Measurements from ENCODE around the gene NXNL1.
"Not testable (repeated sequence)": the region's sequence is repeated elsewhere in the genome, so short reads cannot be mapped to it uniquely, and the experiment has no call there.

NXNL1 gene

DNA sequence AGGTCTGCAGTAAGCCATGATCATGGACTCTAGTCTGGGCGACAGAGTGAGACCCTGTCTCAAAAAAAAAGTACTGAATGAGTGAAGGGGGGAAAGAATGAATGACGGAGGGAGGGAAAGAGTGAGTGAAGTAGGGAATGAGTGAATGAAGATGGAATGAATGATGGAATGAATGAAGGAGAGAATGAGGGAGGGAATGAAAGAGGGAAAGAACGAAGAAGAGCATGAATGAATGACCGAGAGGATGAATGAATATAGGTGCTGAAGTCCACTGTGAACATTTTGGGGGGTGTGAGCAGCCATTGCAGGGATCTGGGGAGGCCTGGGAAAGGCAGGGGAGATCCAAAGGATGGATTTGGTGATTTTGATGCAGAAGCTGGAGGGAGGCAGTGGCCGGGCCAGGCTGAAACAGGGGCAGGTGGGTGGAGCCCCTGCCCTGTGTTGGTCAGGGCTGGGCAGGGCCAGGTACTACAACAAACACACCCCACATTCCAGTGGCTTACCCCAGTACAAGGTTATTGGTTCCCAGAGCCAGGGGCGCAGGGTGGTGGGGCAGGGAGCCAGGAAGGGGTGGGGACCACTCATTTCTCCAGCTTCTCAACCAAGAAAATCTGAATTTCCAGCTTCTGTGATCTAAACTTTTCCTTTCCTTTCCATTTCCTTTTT lies 23.9 kb upstream of the NXNL1 start:
- DNase-seq (ENCODE audit: low read depth, low spot score), result no peak
- no peaks in the 10 kb centered on the region for H3K27me3 ChIP-seq (ENCODE audit: control insufficient read depth, insufficient read depth, low read length)
- no peaks in the 10 kb centered on the region for H3K9me3 ChIP-seq (ENCODE audit: control insufficient read depth, insufficient read depth, low read length)
- WGBS (ENCODE audit: insufficient coverage, insufficient read length), result 100% methylated on average over 3 of the region's 6 CpGs
- peaks cover 6% of the 10 kb centered on the region for H3K4me1 ChIP-seq (ENCODE audit: control insufficient read depth, insufficient read depth, low read length)
- H3K36me3 ChIP-seq (ENCODE audit: control insufficient read depth, insufficient read depth, low read length), result no peaks in the 10 kb centered on the region
- no peak overlapping the region for H3K4me3 ChIP-seq (ENCODE audit: low read length)
- H3K27ac ChIP-seq (ENCODE audit: low read length), result no peak overlapping the region

DNA sequence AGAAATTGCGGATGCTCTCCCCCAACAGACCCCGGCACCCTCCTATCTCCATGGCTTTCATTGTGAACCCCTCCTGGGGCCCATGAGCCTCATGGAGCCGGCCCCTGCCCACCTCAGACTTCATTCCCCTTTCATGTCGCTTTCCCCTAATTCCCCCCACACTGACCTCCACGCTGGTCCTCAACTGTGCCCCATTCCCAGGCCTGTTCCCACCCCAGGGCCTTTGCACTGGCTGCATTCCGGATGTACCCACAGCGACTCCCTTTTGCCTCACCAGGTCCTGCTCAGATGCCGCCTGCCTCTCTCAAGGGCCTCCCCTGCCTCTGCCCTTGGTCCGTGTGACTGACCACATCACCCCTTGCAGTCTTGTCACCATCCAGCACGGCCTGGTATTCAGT lies 22.9 kb upstream of the NXNL1 start:
- no peak overlapping the region for H3K27ac ChIP-seq (ENCODE audit: low read length)
- no CpG with 5 or more reads among the region's 10 CpGs for WGBS (ENCODE audit: insufficient coverage, insufficient read length)
- no peak for DNase-seq (ENCODE audit: low read depth, low spot score)
- H3K4me1 ChIP-seq (ENCODE audit: control insufficient read depth, insufficient read depth, low read length), result peaks cover 6% of the 10 kb centered on the region
- no peak overlapping the region for H3K4me3 ChIP-seq (ENCODE audit: low read length)
- no peaks in the 10 kb centered on the region for H3K9me3 ChIP-seq (ENCODE audit: control insufficient read depth, insufficient read depth, low read length)
- H3K27me3 ChIP-seq (ENCODE audit: control insufficient read depth, insufficient read depth, low read length), result no peaks in the 10 kb centered on the region
- H3K36me3 ChIP-seq (ENCODE audit: control insufficient read depth, insufficient read depth, low read length), result no peaks in the 10 kb centered on the region

DNA sequence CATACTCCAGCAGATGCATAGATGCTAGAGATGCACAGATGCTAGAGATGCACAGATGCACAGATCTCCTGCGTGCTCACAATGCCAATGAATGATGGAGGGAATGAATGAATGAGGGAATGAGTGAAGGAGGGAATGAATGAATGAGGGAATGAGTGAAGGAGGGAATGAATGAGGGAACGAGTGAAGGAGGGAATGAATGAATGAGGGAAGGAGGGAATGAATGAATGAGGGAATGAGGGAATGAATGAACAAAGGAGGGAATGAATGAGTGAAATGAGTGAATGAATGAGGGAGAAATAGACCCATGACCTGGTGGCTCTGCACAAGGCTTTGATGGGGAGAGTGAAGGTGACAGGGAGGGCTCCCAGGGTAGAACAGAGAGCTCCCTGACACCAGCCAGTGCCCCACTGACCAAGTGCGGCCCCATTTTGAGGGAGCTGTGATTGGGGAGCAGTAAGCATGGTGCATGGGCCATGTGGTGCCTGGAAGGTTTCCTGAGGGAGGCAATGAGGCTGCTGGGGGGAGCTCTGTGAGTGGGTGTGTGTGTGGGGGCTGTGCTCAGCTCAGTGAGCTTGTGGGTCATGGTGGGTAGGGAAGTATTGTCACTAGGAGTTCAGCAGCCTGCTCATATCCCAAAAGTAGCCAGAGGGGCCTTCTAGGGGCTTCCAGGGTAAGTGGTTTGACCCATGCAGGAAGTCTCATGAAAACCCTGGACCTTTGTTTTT lies 22.3 kb upstream of the NXNL1 start:
- H3K4me1 ChIP-seq (ENCODE audit: control insufficient read depth, insufficient read depth, low read length), result peaks cover 4% of the 10 kb centered on the region
- WGBS (ENCODE audit: insufficient coverage, insufficient read length), result 100% methylated on average over 1 of the region's 3 CpGs
- no peak for DNase-seq (ENCODE audit: low read depth, low spot score)
- no peaks in the 10 kb centered on the region for H3K9me3 ChIP-seq (ENCODE audit: control insufficient read depth, insufficient read depth, low read length)
- no peak overlapping the region for H3K4me3 ChIP-seq (ENCODE audit: low read length)
- H3K36me3 ChIP-seq (ENCODE audit: control insufficient read depth, insufficient read depth, low read length), result no peaks in the 10 kb centered on the region
- no peaks in the 10 kb centered on the region for H3K27me3 ChIP-seq (ENCODE audit: control insufficient read depth, insufficient read depth, low read length)
- no peak overlapping the region for H3K27ac ChIP-seq (ENCODE audit: low read length)

DNA sequence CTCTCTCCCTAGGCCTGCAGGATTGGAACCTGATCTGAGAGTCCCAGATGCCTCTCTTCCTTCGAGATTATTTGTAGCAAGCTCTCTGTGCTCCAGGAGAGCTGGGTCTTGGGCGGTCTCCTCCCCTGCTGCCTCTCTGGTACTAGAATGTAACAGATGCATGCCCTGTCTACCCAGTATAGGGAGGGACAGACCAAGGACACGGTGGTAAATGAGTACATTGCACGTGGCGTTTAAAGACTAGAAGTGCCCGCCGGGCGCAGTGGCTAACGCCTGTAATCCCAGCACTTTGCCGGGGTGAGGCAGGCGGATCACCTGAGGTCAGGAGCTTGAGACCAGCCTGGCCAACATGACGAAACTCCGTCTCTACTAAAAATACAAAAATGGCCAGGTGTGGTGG lies 21.3 kb upstream of the NXNL1 start:
- Histone ChIP-seq H3K27ac (ENCODE audit: low read length) (no peak overlapping the region), H3K4me1 (ENCODE audit: control insufficient read depth, insufficient read depth, low read length) (no peaks in the 10 kb centered on the region; the same call in 1 of the 2 replicates), H3K27me3 (ENCODE audit: control insufficient read depth, insufficient read depth, low read length) (no peaks in the 10 kb centered on the region), H3K36me3 (ENCODE audit: control insufficient read depth, insufficient read depth, low read length) (no peaks in the 10 kb centered on the region), H3K4me3 (ENCODE audit: low read length) (no peak overlapping the region), H3K9me3 (ENCODE audit: control insufficient read depth, insufficient read depth, low read length) (no peaks in the 10 kb centered on the region)
- no peak for DNase-seq (ENCODE audit: low read depth, low spot score)
- no CpG with 5 or more reads among the region's 13 CpGs for WGBS (ENCODE audit: insufficient coverage, insufficient read length)

DNA sequence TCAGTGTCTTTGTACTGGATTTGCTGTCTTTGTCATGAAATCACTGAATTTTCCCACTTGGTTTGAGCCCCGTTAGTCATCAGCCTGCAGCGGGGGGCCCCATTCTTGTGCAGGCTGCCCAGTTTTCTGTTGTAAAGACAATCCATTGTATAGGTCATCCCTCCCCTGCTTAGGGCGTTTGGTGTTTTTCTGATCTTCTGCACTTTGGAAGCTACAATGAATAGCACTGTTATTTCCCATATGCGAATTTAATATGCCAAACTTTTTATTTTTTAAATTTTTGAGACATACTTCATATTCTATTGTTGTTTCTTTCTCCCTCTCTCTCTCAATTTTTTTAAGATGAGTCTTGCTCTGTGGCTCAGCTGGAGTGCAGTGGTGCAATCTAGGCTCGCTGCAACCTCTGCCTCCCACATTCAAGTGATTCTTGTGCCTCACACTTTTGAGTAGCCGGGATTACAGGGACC lies 18.6 kb upstream of the NXNL1 start:
- WGBS (ENCODE audit: insufficient coverage, insufficient read length), result no CpG with 5 or more reads among the region's 6 CpGs
- Histone ChIP-seq H3K4me3 (ENCODE audit: low read length) (no peak overlapping the region), H3K36me3 (ENCODE audit: control insufficient read depth, insufficient read depth, low read length) (no peaks in the 10 kb centered on the region), H3K27me3 (ENCODE audit: control insufficient read depth, insufficient read depth, low read length) (no peaks in the 10 kb centered on the region), H3K4me1 (ENCODE audit: control insufficient read depth, insufficient read depth, low read length) (no peaks in the 10 kb centered on the region), H3K27ac (ENCODE audit: low read length) (no peak overlapping the region), H3K9me3 (ENCODE audit: control insufficient read depth, insufficient read depth, low read length) (no peaks in the 10 kb centered on the region)
- no peak for DNase-seq (ENCODE audit: low read depth, low spot score)

DNA sequence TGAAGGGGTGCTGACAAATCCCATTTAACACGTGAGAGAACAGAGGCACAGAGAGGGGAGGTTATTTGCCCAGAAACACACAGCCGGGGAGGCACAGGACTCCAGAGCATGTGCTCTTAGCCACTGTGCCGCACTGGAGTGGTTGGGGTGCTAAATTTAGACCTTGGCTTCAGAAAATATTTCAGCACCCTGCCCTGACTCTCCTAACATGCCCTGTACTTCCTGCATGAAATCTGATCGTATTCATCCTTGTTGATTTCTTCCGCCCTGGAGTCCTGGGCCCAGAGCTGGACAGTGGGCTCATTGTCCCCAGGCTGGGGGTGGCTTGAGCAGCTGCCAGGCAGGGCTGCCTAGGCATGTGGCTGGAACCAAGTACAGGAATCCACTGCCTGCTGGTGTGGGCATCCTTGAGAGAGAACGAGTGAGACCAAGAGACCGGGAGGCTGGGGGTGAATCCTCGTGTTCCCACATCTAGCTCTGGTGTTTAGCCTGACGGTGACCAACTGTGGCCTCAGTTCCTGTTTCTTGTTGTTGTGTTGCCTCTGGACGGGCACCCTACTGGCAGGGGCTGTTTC lies 14.9 kb upstream of the NXNL1 start:
- no CpG with 5 or more reads among the region's 10 CpGs for WGBS (ENCODE audit: insufficient coverage, insufficient read length)
- Histone ChIP-seq H3K36me3 (ENCODE audit: control insufficient read depth, insufficient read depth, low read length) (no peaks in the 10 kb centered on the region), H3K9me3 (ENCODE audit: control insufficient read depth, insufficient read depth, low read length) (no peaks in the 10 kb centered on the region), H3K4me3 (ENCODE audit: low read length) (no peak overlapping the region), H3K27ac (ENCODE audit: low read length) (no peak overlapping the region), H3K27me3 (ENCODE audit: control insufficient read depth, insufficient read depth, low read length) (no peaks in the 10 kb centered on the region), H3K4me1 (ENCODE audit: control insufficient read depth, insufficient read depth, low read length) (peaks cover 1% of the 10 kb centered on the region; the same call in 1 of the 2 replicates)
- no peak for DNase-seq (ENCODE audit: low read depth, low spot score)

DNA sequence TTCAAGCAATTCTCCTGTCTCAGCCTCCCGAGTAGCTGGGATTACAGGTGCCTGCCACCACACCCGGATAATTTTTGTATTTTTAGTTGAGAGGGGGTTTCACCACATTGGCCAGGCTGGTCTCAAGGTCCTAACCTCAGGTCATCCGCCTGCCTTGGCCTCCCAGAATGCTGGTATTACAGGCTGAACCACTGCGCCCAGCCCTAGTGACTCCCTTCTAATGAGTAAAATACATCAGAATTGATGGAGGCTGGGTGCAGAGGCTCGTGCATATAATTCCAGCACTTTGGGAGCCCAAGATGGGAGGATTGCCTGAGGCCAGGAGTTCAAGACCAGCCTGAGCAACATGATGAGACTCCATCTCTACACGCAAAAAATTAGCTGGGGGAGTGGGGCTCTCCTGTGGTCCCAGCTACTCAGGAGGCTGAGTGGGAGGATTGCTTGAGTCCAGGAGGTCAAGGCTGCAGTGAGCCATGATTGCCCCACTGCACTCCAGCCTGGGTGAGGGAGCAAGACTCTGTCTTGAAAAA lies 14.3 kb upstream of the NXNL1 start:
- not testable (repeated sequence) for H3K4me1 ChIP-seq (ENCODE audit: control insufficient read depth, insufficient read depth, low read length); H3K27me3 ChIP-seq (ENCODE audit: control insufficient read depth, insufficient read depth, low read length); H3K9me3 ChIP-seq (ENCODE audit: control insufficient read depth, insufficient read depth, low read length); H3K27ac ChIP-seq (ENCODE audit: low read length); H3K36me3 ChIP-seq (ENCODE audit: control insufficient read depth, insufficient read depth, low read length); H3K4me3 ChIP-seq (ENCODE audit: low read length); DNase-seq (ENCODE audit: low read depth, low spot score)
- whole genome bisulfite sequencing (ENCODE audit: insufficient coverage, insufficient read length), result no CpG with 5 or more reads among the region's 6 CpGs

DNA sequence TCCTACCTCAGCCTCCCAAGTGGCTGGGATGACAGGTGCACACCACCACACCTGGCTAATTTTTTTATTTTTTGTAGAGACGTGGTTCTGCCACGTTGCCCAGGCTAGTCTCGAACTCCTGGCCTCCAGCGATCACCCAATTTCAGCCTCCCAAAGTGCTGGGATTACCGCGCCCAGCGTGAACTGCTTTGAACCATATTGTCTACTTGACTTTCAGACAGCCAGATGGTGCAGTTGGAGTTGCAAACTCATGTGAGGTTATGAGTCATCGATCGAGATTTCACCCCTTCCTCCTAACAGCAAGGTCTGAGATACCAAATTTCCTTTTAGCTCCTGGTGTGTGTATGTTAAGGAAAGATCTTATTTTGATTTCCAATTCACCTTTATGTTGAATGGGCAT lies 12.3 kb upstream of the NXNL1 start:
- Histone ChIP-seq H3K36me3 (ENCODE audit: control insufficient read depth, insufficient read depth, low read length) (no peaks in the 10 kb centered on the region), H3K27ac (ENCODE audit: low read length) (no peak overlapping the region), H3K9me3 (ENCODE audit: control insufficient read depth, insufficient read depth, low read length) (no peaks in the 10 kb centered on the region), H3K27me3 (ENCODE audit: control insufficient read depth, insufficient read depth, low read length) (no peaks in the 10 kb centered on the region), H3K4me3 (ENCODE audit: low read length) (no peak overlapping the region), H3K4me1 (ENCODE audit: control insufficient read depth, insufficient read depth, low read length) (peaks cover 6% of the 10 kb centered on the region; the same call in 1 of the 2 replicates)
- no CpG with 5 or more reads among the region's 9 CpGs for WGBS (ENCODE audit: insufficient coverage, insufficient read length)
- no peak for DNase-seq (ENCODE audit: low read depth, low spot score)

DNA sequence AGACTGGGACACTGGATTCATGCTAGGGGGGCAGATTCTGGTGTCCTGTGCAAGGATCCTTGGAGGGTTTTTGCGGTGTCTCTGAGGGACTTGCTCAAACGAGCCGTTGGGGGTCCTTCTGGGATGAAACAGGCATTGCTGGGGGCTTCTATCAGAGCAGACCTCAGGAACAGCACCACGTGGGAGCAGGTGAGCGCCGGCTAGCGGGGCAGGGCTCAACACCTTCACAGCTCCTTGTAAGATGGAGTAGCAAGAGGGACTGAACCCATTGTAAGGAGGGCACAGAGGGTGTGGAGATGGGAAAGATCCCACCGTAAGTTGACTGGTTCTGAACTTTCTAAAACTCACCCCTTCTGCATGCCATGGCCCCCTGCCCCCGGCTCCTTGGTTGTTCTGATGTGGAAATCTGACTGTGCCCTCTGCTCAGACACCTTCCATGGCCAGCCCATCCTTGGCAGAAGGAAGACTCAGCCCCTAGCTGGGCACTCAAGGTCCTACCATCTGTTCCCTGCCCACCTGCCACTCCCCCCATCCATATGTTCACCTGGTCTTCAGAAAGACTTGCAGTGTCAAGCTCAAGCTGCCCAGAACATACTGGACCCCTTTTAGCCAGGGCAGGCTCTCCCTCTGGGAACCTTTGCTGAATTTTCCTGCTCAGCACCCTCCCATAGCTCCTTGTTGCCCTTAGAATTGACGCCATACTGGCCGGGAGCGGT lies 10.8 kb upstream of the NXNL1 start:
- Histone ChIP-seq H3K4me3 (ENCODE audit: low read length) (peak overlapping the region; percentile 90; the same call in 1 of the 2 replicates), H3K4me1 (ENCODE audit: control insufficient read depth, insufficient read depth, low read length) (peaks cover 6% of the 10 kb centered on the region; the same call in 1 of the 2 replicates), H3K27ac (ENCODE audit: low read length) (no peak overlapping the region), H3K9me3 (ENCODE audit: control insufficient read depth, insufficient read depth, low read length) (no peaks in the 10 kb centered on the region), H3K36me3 (ENCODE audit: control insufficient read depth, insufficient read depth, low read length) (no peaks in the 10 kb centered on the region), H3K27me3 (ENCODE audit: control insufficient read depth, insufficient read depth, low read length) (no peaks in the 10 kb centered on the region)
- no peak for DNase-seq (ENCODE audit: low read depth, low spot score)
- WGBS (ENCODE audit: insufficient coverage, insufficient read length), result no CpG with 5 or more reads among the region's 12 CpGs
